Endodermal cell (in vitro differentiated cells): ENCODE results near the gene POLQ. TPM values are rescaled to one million over a fixed set of nuclear protein-coding genes. Genes with fewer than 3 reads are reported as not detected.

Experiments
- DNase-seq: peaks from one replicate; pipeline ENCODE4 v3.0.0-alpha.2; 2017
- H3K27ac ChIP-seq: 2 replicates; pipeline ENCODE4 v1.5.1; 2013; ENCODE audit warnings: mild to moderate bottlenecking, low read depth, low read length, moderate library complexity
- H3K27me3 ChIP-seq: 2 replicates; pipeline ENCODE4 v1.6.1; 2013; ENCODE audit warnings: mild to moderate bottlenecking, low read length, moderate library complexity; ENCODE audit not compliant: insufficient read depth, control insufficient read depth, poor library complexity, severe bottlenecking
- H3K36me3 ChIP-seq: 2 replicates; pipeline ENCODE4 v1.7.0; 2013; ENCODE audit warnings: mild to moderate bottlenecking, low read length, moderate library complexity; ENCODE audit not compliant: control insufficient read depth, insufficient read depth
- H3K4me1 ChIP-seq: one replicate; pipeline ENCODE4 v1.7.0; 2013; ENCODE audit warnings: low read length; ENCODE audit not compliant: control insufficient read depth, insufficient read depth
- H3K4me3 ChIP-seq: 2 replicates; pipeline ENCODE4 v1.5.1; 2013; ENCODE audit warnings: mild to moderate bottlenecking, low read length, moderate library complexity
- H3K9ac ChIP-seq: 2 replicates; pipeline ENCODE4 v1.6.1; 2013; ENCODE audit warnings: mild to moderate bottlenecking, low read length, moderate library complexity; ENCODE audit not compliant: poor library complexity, severe bottlenecking; ENCODE audit errors: extremely low read depth
- H3K9me3 ChIP-seq: 2 replicates; pipeline ENCODE4 v1.6.1; 2013; ENCODE audit warnings: mild to moderate bottlenecking, low read length, moderate library complexity; ENCODE audit not compliant: control insufficient read depth
- H3K27ac Mint-ChIP-seq: 2 replicates; pipeline ENCODE4 v1.8.0; 2020; ENCODE audit warnings: mixed read lengths
- H3K27me3 Mint-ChIP-seq: 2 replicates; pipeline ENCODE4 v1.8.0; 2021; ENCODE audit warnings: mild to moderate bottlenecking, mixed read lengths; ENCODE audit not compliant: insufficient read depth
- H3K36me3 Mint-ChIP-seq: 2 replicates; pipeline ENCODE4 v1.8.0; 2020; ENCODE audit warnings: low read depth, mixed read lengths
- H3K4me1 Mint-ChIP-seq: 2 replicates; pipeline ENCODE4 v1.8.0; 2020; ENCODE audit warnings: mixed read lengths
- H3K4me3 Mint-ChIP-seq: 2 replicates; pipeline ENCODE4 v1.8.0; 2020; ENCODE audit warnings: mild to moderate bottlenecking, moderate library complexity, mixed read lengths
- H3K9me3 Mint-ChIP-seq: 2 replicates; pipeline ENCODE4 v1.8.0; 2020; ENCODE audit warnings: mild to moderate bottlenecking, mixed read lengths
- WGBS, 2 experiments: methylation state at CpG; one replicate each; pipeline versions ENCODE4 v1.1.5 to v1.1.7; 2013; ENCODE audit warnings: missing lambda C conversion rate in 2 of 2, mixed read lengths in 1 of 2; ENCODE audit not compliant: insufficient coverage in 1 of 2, insufficient read length in 1 of 2; 5-methylcytosine and 5-hydroxymethylcytosine counted together
- total RNA-seq, 2 donors: library from RNA; stranded (reverse); fragmentation: NEBNext Ultra II Directional in 1 of 2; extraction: Animal tissue kit (Norgen Biotek cat#: 25700) in 1 of 2; gene quantifications; 2 replicates in 1 of 2; 3 replicates in 1 of 2; pipeline ENCODE4 v1.2.1, GENCODE V29; 2021
- TF ChIP-seq, protein P1 (sequence below): fragments of 200-600 bp; sonication (generic); conservative IDR thresholded peaks from 2 replicates; pipeline ENCODE4 v1.5.0; 2021; ENCODE audit warnings: antibody characterized with exemption, mild to moderate bottlenecking

Gene POLQ
- total RNA-seq, 2 donors from 2014 or later, result 12.6 to 18.6 TPM

DNA sequence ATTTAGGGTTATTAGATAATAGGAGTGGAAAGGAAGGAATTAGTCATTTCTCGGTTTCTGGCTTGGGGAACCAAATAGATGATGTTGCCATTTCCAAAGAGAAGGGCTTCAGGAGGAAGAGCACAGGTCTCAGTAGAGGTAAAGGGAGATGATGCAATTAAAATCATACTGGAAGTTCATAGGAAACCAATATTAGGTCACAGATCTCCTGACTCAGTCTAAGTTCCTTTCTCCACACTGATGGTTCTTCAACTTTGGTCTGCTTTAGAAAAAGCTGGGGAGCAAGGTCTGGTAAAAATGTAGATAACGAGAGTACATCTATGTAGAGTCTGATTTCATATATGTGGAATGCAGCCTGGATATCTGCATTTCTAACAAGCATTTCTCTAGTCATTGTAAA lies 130.9 kb downstream of the POLQ start:
- Mint-ChIP-seq H3K4me1 (no peaks in the 10 kb centered on the region), H3K4me3 (no peak overlapping the region), H3K9me3 (no peaks in the 10 kb centered on the region), H3K36me3 (no peaks in the 10 kb centered on the region), H3K27ac (no peak overlapping the region), H3K27me3 (no peaks in the 10 kb centered on the region)
- H3K4me3 ChIP-seq, result no peak overlapping the region
- no peak for DNase-seq
- H3K27me3 ChIP-seq, result no peaks in the 10 kb centered on the region
- H3K4me1 ChIP-seq, result no peaks in the 10 kb centered on the region
- H3K27ac ChIP-seq, result no peak overlapping the region
- no peaks in the 10 kb centered on the region for H3K36me3 ChIP-seq
- no peaks in the 10 kb centered on the region for H3K9me3 ChIP-seq
- TF ChIP-seq, protein P1, sequence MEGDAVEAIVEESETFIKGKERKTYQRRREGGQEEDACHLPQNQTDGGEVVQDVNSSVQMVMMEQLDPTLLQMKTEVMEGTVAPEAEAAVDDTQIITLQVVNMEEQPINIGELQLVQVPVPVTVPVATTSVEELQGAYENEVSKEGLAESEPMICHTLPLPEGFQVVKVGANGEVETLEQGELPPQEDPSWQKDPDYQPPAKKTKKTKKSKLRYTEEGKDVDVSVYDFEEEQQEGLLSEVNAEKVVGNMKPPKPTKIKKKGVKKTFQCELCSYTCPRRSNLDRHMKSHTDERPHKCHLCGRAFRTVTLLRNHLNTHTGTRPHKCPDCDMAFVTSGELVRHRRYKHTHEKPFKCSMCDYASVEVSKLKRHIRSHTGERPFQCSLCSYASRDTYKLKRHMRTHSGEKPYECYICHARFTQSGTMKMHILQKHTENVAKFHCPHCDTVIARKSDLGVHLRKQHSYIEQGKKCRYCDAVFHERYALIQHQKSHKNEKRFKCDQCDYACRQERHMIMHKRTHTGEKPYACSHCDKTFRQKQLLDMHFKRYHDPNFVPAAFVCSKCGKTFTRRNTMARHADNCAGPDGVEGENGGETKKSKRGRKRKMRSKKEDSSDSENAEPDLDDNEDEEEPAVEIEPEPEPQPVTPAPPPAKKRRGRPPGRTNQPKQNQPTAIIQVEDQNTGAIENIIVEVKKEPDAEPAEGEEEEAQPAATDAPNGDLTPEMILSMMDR, result no peak
- 91 to 96% methylated on average over 2 of the region's 2 CpGs for WGBS, 2 experiments
- no peak overlapping the region for H3K9ac ChIP-seq

DNA sequence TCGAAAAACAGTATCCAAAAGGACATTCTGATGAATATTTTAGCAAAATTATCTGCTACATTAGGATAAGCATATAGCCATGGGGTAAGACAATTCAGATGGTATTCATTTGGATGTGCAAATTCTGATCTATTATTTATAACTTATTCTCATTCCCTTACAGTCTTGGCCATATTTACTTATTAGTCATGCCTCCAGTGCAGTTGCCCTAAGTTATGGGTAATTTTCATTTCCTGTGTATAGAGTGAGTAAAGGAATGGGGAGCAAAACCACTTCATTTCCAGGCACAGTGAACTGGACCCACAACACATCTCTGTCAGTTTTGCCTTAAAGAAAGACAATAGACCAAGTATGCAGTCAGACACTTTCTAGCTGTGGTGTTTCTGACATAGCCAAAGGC lies 134.3 kb downstream of the POLQ start:
- H3K27me3 Mint-ChIP-seq, result no peaks in the 10 kb centered on the region
- H3K9me3 ChIP-seq, result no peaks in the 10 kb centered on the region
- H3K4me3 ChIP-seq, result no peak overlapping the region
- H3K4me1 Mint-ChIP-seq, result no peaks in the 10 kb centered on the region
- no peak for DNase-seq
- H3K27me3 ChIP-seq, result no peaks in the 10 kb centered on the region
- no peak overlapping the region for H3K27ac Mint-ChIP-seq
- H3K9me3 Mint-ChIP-seq, result no peaks in the 10 kb centered on the region
- H3K27ac ChIP-seq, result no peak overlapping the region
- 83 to 100% methylated on average over 1 of the region's 1 CpG for WGBS, 2 experiments
- H3K36me3 Mint-ChIP-seq, result no peaks in the 10 kb centered on the region
- H3K4me3 Mint-ChIP-seq, result no peak overlapping the region
- TF ChIP-seq, protein P1, result no peak
- H3K36me3 ChIP-seq, result no peaks in the 10 kb centered on the region
- no peaks in the 10 kb centered on the region for H3K4me1 ChIP-seq
- no peak overlapping the region for H3K9ac ChIP-seq

DNA sequence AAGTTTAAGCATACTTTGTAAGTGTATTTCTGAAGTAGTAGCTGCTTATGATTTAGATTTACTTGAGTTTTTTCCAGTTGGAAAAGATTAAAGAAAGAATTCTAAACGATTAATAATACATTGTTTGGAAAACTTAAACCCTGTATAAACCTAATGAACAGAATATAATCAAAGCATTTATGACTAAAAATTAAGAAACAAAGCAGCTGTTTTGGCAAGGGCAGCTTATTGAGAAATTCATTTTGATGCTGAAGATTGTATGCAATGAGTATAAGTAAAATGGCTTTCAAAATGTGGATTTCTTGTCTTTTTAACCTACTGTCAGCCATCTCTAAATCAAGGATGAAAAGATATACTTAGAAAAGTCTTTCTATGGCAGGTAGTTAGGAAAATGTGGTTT lies 140.2 kb downstream of the POLQ start:
- Histone ChIP-seq H3K4me1 (no peaks in the 10 kb centered on the region), H3K9me3 (no peaks in the 10 kb centered on the region), H3K4me3 (no peak overlapping the region), H3K27ac (no peak overlapping the region), H3K27me3 (no peaks in the 10 kb centered on the region), H3K9ac (no peak overlapping the region), H3K36me3 (no peaks in the 10 kb centered on the region)
- no peak for DNase-seq
- H3K36me3 Mint-ChIP-seq, result no peaks in the 10 kb centered on the region
- no peaks in the 10 kb centered on the region for H3K27me3 Mint-ChIP-seq
- 83% methylated on average over 1 of the region's 1 CpG; no CpG with 5 or more reads in 1 of the 2 experiments for WGBS, 2 experiments
- H3K9me3 Mint-ChIP-seq, result no peaks in the 10 kb centered on the region
- no peak overlapping the region for H3K4me3 Mint-ChIP-seq
- H3K4me1 Mint-ChIP-seq, result no peaks in the 10 kb centered on the region
- H3K27ac Mint-ChIP-seq, result no peak overlapping the region
- TF ChIP-seq, protein P1, result no peak
